Measurements from ENCODE around the gene TRPC3. TPM values are rescaled to one million over a fixed set of nuclear protein-coding genes. Genes with fewer than 3 reads are reported as not detected.

TRPC3 gene
- total RNA-seq, 1 experiment from 2014 or later: 0.25 TPM

DNA sequence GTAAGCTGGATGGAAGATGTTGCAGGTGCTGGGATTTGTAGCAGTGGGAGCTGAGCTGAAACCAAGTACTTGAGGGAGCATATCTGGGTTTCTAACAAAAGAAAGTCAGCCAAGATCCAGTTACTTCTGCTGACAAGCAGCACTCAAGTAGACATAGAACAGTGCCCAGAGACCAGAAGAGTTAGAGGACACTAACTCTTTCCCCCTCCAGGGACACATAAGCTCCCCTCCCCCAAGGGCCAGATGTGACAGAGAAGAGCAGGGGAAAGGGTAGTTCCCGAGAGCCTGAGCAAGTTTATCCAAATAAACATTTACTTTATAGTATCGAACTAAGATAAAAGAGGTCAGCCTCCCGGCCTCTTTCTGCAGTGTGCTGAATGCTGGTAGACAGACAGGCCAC is 12.2 kb downstream of the TRPC3 start:
- Histone ChIP-seq H3K79me2 (ENCODE audit: insufficient read depth, low read length) (no peaks in the 10 kb centered on the region), H3K4me1 (ENCODE audit: control insufficient read depth in 1 of 2, insufficient read depth in 2 of 2, low read length in 2 of 2) (peaks cover 0 to 8% of the 10 kb centered on the region in 2 experiments; a peak in 3 of 4 replicates), H3K4me2 (ENCODE audit: low read length) (no peak overlapping the region), H3K9ac (ENCODE audit: low read length) (no peak overlapping the region), H3K27me3 (ENCODE audit: insufficient read depth, low read length) (no peaks in the 10 kb centered on the region), H3K9me3 (ENCODE audit: control insufficient read depth in 1 of 2, insufficient read depth in 1 of 2, low read depth in 1 of 2, low read length in 2 of 2) (no peaks in the 10 kb centered on the region), H2AFZ (ENCODE audit: low read depth, low read length, poor library complexity, severe bottlenecking) (no peak overlapping the region), H3K9me2 (ENCODE audit: insufficient read depth) (no peaks in the 10 kb centered on the region), H4K20me1 (ENCODE audit: insufficient read depth) (no peaks in the 10 kb centered on the region), H3K4me3 (replicated peaks in 1 of 2; ENCODE audit: low read depth in 1 of 2, low read length in 2 of 2) (no peak overlapping the region), H3K27ac (ENCODE audit: low read depth, low read length) (no peak overlapping the region), H3K36me3 (ENCODE audit: control insufficient read depth in 1 of 2, insufficient read depth in 2 of 2, low read length in 2 of 2) (no peaks in the 10 kb centered on the region)
- intact Hi-C loops (cut with micrococcal nuclease): no loop called here
- ATAC-seq: no peak
- TF ChIP-seq ZNF274 (IDR thresholded peaks at IDR 0.05; ENCODE audit: low read depth, low read length): no peak
- no peak for TF ChIP-seq EZH2phosphoT487 (IDR thresholded peaks at IDR 0.05; ENCODE audit: borderline replicate concordance)
- TF ChIP-seq EZH2 (IDR thresholded peaks at IDR 0.05): no peak
- no peak for TF ChIP-seq YY1 (IDR thresholded peaks at IDR 0.05; ENCODE audit: extremely low read depth, insufficient replicate concordance, low read depth, low read length)
- TF ChIP-seq ZFX (IDR thresholded peaks at IDR 0.05): no peak
- TF ChIP-seq ELF1 (IDR thresholded peaks at IDR 0.05; ENCODE audit: borderline replicate concordance, low read depth): no peak
- no peak for TF ChIP-seq POLR2A (IDR thresholded peaks at IDR 0.05; ENCODE audit: borderline replicate concordance, extremely low read depth, insufficient read depth, insufficient read length)
- no peak for TF ChIP-seq RAD21 (IDR thresholded peaks at IDR 0.05; ENCODE audit: low read depth)
- TF ChIP-seq JUND (IDR thresholded peaks at IDR 0.05): no peak
- TF ChIP-seq, protein P1, sequence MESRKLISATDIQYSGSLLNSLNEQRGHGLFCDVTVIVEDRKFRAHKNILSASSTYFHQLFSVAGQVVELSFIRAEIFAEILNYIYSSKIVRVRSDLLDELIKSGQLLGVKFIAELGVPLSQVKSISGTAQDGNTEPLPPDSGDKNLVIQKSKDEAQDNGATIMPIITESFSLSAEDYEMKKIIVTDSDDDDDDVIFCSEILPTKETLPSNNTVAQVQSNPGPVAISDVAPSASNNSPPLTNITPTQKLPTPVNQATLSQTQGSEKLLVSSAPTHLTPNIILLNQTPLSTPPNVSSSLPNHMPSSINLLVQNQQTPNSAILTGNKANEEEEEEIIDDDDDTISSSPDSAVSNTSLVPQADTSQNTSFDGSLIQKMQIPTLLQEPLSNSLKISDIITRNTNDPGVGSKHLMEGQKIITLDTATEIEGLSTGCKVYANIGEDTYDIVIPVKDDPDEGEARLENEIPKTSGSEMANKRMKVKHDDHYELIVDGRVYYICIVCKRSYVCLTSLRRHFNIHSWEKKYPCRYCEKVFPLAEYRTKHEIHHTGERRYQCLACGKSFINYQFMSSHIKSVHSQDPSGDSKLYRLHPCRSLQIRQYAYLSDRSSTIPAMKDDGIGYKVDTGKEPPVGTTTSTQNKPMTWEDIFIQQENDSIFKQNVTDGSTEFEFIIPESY (IDR thresholded peaks at IDR 0.05; ENCODE audit: extremely low read depth, insufficient replicate concordance, low read length): no peak
- no peak for DNase-seq (ENCODE audit: low read depth, low spot score)
- ChIA-PET RAD21 (ENCODE audit: low non-redundant PET in 1 of 2, low total read pairs in 2 of 2, uncharacterized antibody in 2 of 2, unreplicated experiment in 2 of 2) (no interaction called here), CTCF (no interaction called here), POLR2A (no interaction called here)
- BruUV-seq (replicated peaks): no TSS peak

Data from HCT116 (cell line).